GM21825 (cell line): Measurements from ENCODE around the gene ZMYND8.
"Not testable (repeated sequence)": the region's sequence is repeated elsewhere in the genome, so short reads cannot be mapped to it uniquely, and the experiment has no call there.

Experiments used
- ATAC-seq: cut with Tn5 transposase; IDR thresholded peaks from one replicate; pipeline ENCODE4 v1.9.1; 2021; ENCODE audit warnings: mild to moderate bottlenecking, moderate library complexity; ENCODE audit not compliant: unreplicated experiment

Gene ZMYND8

GRCh38 chr20:47211036-47211435 lies 145.5 kb downstream of the ZMYND8 start:
- ATAC-seq: no peak

GRCh38 chr20:47210470-47210869 lies 146.0 kb downstream of the ZMYND8 start:
- ATAC-seq: no peak

GRCh38 chr20:47209982-47210381 lies 146.5 kb downstream of the ZMYND8 start:
- ATAC-seq: no peak

- no peak for ATAC-seq
Observed at GRCh38 chr20:47208534-47209174, 147.8 kb downstream of the ZMYND8 start.

- ATAC-seq: no peak
Observed at GRCh38 chr20:47206962-47207641, 149.4 kb downstream of the ZMYND8 start.

GRCh38 chr20:47206552-47206951 lies 149.9 kb downstream of the ZMYND8 start:
- ATAC-seq: not testable (repeated sequence)

- no peak for ATAC-seq
Observed at GRCh38 chr20:47205577-47206123, 150.8 kb downstream of the ZMYND8 start.

- ATAC-seq: not testable (repeated sequence)
Observed at GRCh38 chr20:47204850-47205122, 151.7 kb downstream of the ZMYND8 start.

- ATAC-seq: no peak
Observed at GRCh38 chr20:47204008-47204849, 152.3 kb downstream of the ZMYND8 start.

- ATAC-seq: no peak
Observed at GRCh38 chr20:47202733-47203667, 153.5 kb downstream of the ZMYND8 start.

GRCh38 chr20:47201074-47201730 lies 155.3 kb downstream of the ZMYND8 start:
- ATAC-seq: no peak

- ATAC-seq: no peak
Observed at GRCh38 chr20:47198996-47199552, 157.4 kb downstream of the ZMYND8 start.

GRCh38 chr20:47198254-47198671 lies 158.2 kb downstream of the ZMYND8 start:
- ATAC-seq: no peak

- ATAC-seq: no peak
Observed at GRCh38 chr20:47196091-47197081, 160.1 kb downstream of the ZMYND8 start.

- ATAC-seq: no peak
Observed at GRCh38 chr20:47195573-47195972, 160.9 kb downstream of the ZMYND8 start.

GRCh38 chr20:47191956-47192355 lies 164.5 kb downstream of the ZMYND8 start:
- ATAC-seq: no peak

GRCh38 chr20:47191074-47191673 lies 165.3 kb downstream of the ZMYND8 start:
- ATAC-seq: no peak

GRCh38 chr20:47189060-47189459 lies 167.4 kb downstream of the ZMYND8 start:
- ATAC-seq: no peak
